Activated CD8-positive, alpha-beta memory T cell treated with anti-CD3 and anti-CD28 coated beads for 1 hour (primary cell): ENCODE data around the gene CMTM1.
"Not testable (repeated sequence)": the region's sequence is repeated elsewhere in the genome, so short reads cannot be mapped to it uniquely, and the experiment has no call there.

Experiments
- DNase-seq, 2 donors: peaks; one replicate each; pipeline ENCODE4 v3.0.0-alpha.2; 2020; ENCODE audit warnings: low read depth in 1 of 2; ENCODE audit errors: extremely low read depth in 1 of 2

CMTM1 gene

GRCh38 chr16:66561381-66562080, 4.7 kb upstream of the CMTM1 start:
- DNase-seq, result no peak

GRCh38 chr16:66562409-66562808, 3.8 kb upstream of the CMTM1 start:
- no peak for DNase-seq

GRCh38 chr16:66562986-66563385, 3.3 kb upstream of the CMTM1 start:
- no peak for DNase-seq

GRCh38 chr16:66563574-66564334, 2.5 kb upstream of the CMTM1 start:
- no peak for DNase-seq

- DNase-seq, result not testable (repeated sequence)
These were observed 1.0 kb downstream of the CMTM1 start for GRCh38 chr16:66567270-66567669.

GRCh38 chr16:66568355-66568754, 2.1 kb downstream of the CMTM1 start:
- DNase-seq, result no peak

GRCh38 chr16:66569131-66569530, 2.9 kb downstream of the CMTM1 start:
- no peak for DNase-seq

GRCh38 chr16:66569827-66570405, 3.7 kb downstream of the CMTM1 start:
- DNase-seq, result no peak

GRCh38 chr16:66572356-66572755, 6.1 kb downstream of the CMTM1 start:
- DNase-seq, result no peak

GRCh38 chr16:66574081-66574480, 7.8 kb downstream of the CMTM1 start:
- DNase-seq, result no peak

GRCh38 chr16:66574531-66574930, 8.3 kb downstream of the CMTM1 start:
- DNase-seq, result no peak

GRCh38 chr16:66575060-66575459, 8.8 kb downstream of the CMTM1 start:
- DNase-seq, result no peak

GRCh38 chr16:66576296-66576695, 10.1 kb downstream of the CMTM1 start:
- DNase-seq, result no peak

GRCh38 chr16:66578651-66579531, 12.7 kb downstream of the CMTM1 start, which contains the start of gene CMTM2:
CMTM2 (plus strand) TSS chr16:66579463; CDS start chr16:66579608, 145 bp downstream.
- no peak for DNase-seq

GRCh38 chr16:66580605-66581209, 14.5 kb downstream of the CMTM1 start:
- no peak for DNase-seq

- no peak for DNase-seq
These were observed 15.2 kb downstream of the CMTM1 start for GRCh38 chr16:66581246-66581952.

GRCh38 chr16:66585481-66586239, 19.4 kb downstream of the CMTM1 start:
- no peak for DNase-seq

GRCh38 chr16:66587881-66588600, 21.8 kb downstream of the CMTM1 start:
- no peak for DNase-seq
